ENCODE results near the gene ANGPTL4. TPM values are rescaled to one million over a fixed set of nuclear protein-coding genes. Genes with fewer than 3 reads are reported as not detected.
"Not testable (repeated sequence)": the region's sequence is repeated elsewhere in the genome, so short reads cannot be mapped to it uniquely, and the experiment has no call there.

The ANGPTL4 gene
- total and polyA plus RNA-seq, 4 experiments from 2014 or later = not detected

DNA sequence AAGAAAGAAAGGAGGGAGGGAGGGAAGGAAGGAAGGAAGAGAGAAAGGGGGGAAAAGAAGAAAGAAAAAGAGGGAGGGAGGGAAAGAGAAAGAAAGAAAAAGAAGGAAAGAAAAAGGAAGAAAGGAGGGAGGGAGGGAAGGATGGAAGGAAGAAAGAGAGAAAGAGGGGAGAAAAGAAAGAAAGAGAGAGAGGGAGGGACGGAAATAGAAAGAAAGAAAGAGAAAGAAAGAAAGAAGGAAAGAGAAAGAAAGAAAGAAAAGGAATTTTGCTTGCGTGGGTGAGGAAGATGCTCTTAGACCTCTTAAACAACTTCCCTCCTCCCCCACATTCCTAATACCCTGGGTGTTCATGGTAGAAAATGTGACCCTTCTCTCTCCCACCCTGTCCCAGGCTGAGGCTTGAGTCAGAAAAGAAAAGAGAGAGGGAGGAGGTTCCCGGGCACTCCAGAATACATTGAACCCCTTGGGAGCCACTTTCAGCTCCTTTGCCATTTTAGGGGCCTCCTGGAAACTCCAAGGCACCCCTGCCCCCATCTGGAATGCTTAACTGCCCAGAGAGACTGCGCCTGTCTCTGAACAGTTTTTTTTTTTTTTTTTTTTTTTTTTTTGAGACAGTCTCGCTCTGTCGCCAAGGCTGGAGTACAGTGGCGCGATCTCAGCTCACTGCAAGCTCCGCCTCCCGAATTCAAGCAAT lies 11.7 kb upstream of the ANGPTL4 start:
- Mint-ChIP-seq H3K36me3 (no peaks in the 10 kb centered on the region), H3K4me3 (no peak overlapping the region), H3K27me3 (peaks cover 11 to 12% of the 10 kb centered on the region in 2 donors), H3K9me3 (peaks cover 0 to 3% (median 0%) of the 10 kb centered on the region in 8 donors), H3K27ac (no peak overlapping the region), H3K4me1 (peaks cover 0 to 5% (median 2%) of the 10 kb centered on the region in 4 donors)
- Histone ChIP-seq H3K27me3 (ENCODE audit: insufficient read depth, low read length) (no peaks in the 10 kb centered on the region), H3K36me3 (ENCODE audit: insufficient read depth, low read length) (no peaks in the 10 kb centered on the region), H3K4me3 (ENCODE audit: low read length in 2 of 2) (no peak overlapping the region), H3K27ac (ENCODE audit: low read depth, low read length) (no peak overlapping the region), H3K4me1 (ENCODE audit: insufficient read depth, low read length) (no peaks in the 10 kb centered on the region), H3K9me3 (ENCODE audit: control insufficient read depth in 1 of 2, low read length in 2 of 2) (no peaks in the 10 kb centered on the region)
- ChIA-PET CTCF (ENCODE audit: partially characterized antibody) (interaction anchor here (0.8 to 5.1 kb wide), 15 partner anchors 10 to 290 kb away, joined by 3 to 76 read pairs (median 9); partner anchors contain the start of genes KANK3, MARCHF2 and MYO1F), POLR2A (ENCODE audit: partially characterized antibody) (interaction anchor here (0.6 to 2.2 kb wide), 2 partner anchors 9 to 119 kb away, joined by 3 to 10 read pairs; partner anchors contain the start of gene KANK3)
- no peak for DNase-seq
- intact Hi-C loops (cut with micrococcal nuclease) = loop anchor here (5.0 kb wide), 1 partner anchor 155 kb away; no protein-coding TSS in a partner anchor

DNA sequence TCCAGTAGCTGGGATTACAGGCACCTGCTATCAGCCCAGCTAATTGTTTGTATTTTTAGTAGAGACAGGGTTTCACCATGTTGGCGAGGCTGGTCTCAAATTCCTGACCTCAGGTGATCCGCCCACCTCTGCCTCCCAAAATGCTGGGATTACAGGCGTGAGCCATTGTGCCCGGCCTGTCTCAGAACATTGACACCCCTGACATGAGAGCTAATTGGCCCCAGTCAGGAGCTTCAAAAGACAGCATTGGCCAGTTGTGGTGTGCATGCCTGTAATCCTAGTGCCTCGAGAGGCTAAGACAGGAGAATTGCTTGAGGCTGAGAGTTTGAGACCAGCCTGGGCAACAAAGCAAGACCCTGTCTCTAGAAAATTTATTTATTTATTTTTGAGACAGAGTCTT lies 11.1 kb upstream of the ANGPTL4 start:
- H3K36me3 ChIP-seq (ENCODE audit: insufficient read depth, low read length); H3K4me3 ChIP-seq (ENCODE audit: low read length in 2 of 2); H3K4me1 ChIP-seq (ENCODE audit: insufficient read depth, low read length); H3K27ac Mint-ChIP-seq; H3K27me3 ChIP-seq (ENCODE audit: insufficient read depth, low read length); H3K9me3 Mint-ChIP-seq; H3K27ac ChIP-seq (ENCODE audit: low read depth, low read length); H3K4me3 Mint-ChIP-seq; H3K9me3 ChIP-seq (ENCODE audit: control insufficient read depth in 1 of 2, low read length in 2 of 2); DNase-seq; H3K4me1 Mint-ChIP-seq; H3K36me3 Mint-ChIP-seq: not testable (repeated sequence)
- H3K27me3 Mint-ChIP-seq = peaks cover 11 to 12% of the 10 kb centered on the region in 2 donors
- CTCF ChIA-PET (ENCODE audit: partially characterized antibody) = interaction anchor here (0.7 to 5.1 kb wide), 22 partner anchors 10 to 292 kb away, joined by 3 to 76 read pairs (median 8); partner anchors contain the start of genes KANK3, MARCHF2 and MYO1F
- intact Hi-C loops (cut with micrococcal nuclease) = loop anchor here (5.0 kb wide), 1 partner anchor 154 kb away; no protein-coding TSS in a partner anchor
- POLR2A ChIA-PET (ENCODE audit: partially characterized antibody) = interaction anchor here (0.6 to 2.2 kb wide), 3 partner anchors 10 to 118 kb away, joined by 3 to 10 read pairs (median 3); partner anchors contain the start of gene KANK3

DNA sequence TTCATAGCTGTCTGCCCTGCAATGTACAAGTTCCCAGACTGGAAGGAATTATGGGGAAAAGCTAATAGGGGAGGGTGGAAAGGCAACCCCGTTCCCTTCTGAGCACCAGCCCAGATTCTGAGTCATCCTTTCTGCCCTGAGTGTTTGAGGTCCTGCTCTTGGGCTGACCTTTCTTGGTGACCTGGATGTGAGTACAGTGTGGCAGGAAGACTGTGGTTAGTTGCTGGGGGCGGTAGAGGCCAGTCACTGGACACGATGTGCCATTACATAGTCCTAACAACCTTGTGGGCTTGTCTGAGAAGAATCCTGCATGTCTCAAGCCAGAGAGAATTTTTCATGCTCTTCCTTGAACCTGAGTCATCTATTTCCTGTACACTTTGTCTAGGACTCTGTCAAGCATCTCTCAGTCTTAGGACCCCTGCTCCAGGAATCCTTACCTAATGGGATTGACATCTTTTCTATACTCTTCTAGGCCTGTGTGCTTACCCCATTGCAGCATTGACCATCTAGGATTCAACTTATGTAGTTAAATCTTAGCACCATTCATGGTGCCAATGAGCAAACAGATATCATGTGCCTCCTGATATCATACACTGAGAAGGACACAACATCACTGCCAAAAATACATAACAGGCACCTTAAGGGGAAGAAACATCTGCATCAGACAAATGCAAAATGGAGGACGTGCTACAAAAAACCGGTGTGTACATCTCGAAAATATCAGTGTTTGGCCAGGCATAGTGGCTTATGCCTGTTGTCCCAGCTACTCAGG lies 8.1 kb upstream of the ANGPTL4 start:
- Histone ChIP-seq H3K27me3 (ENCODE audit: insufficient read depth, low read length) (no peaks in the 10 kb centered on the region), H3K4me1 (ENCODE audit: insufficient read depth, low read length) (no peaks in the 10 kb centered on the region), H3K27ac (ENCODE audit: low read depth, low read length) (no peak overlapping the region), H3K36me3 (ENCODE audit: insufficient read depth, low read length) (no peaks in the 10 kb centered on the region), H3K9me3 (ENCODE audit: control insufficient read depth in 1 of 2, low read length in 2 of 2) (no peaks in the 10 kb centered on the region), H3K4me3 (ENCODE audit: low read length in 2 of 2) (no peak overlapping the region)
- Mint-ChIP-seq H3K9me3 (peaks cover 0 to 3% (median 0%) of the 10 kb centered on the region in 8 donors), H3K27ac (no peak overlapping the region), H3K4me3 (peak overlapping the region in 1 of 8 donors; percentile 1), H3K27me3 (peaks cover 6 to 11% of the 10 kb centered on the region in 2 donors), H3K36me3 (no peaks in the 10 kb centered on the region), H3K4me1 (peaks cover 0 to 5% (median 2%) of the 10 kb centered on the region in 4 donors)
- ChIA-PET CTCF (ENCODE audit: partially characterized antibody) (interaction anchor here (0.8 to 5.1 kb wide), 10 partner anchors 10 to 286 kb away, joined by 3 to 76 read pairs (median 15); partner anchors contain the start of genes KANK3 and MYO1F), POLR2A (ENCODE audit: partially characterized antibody) (no interaction called here)
- DNase-seq = no peak
- intact Hi-C loops (cut with micrococcal nuclease) = loop anchor here (2.0 kb wide), 1 partner anchor 225 kb away; no protein-coding TSS in a partner anchor

DNA sequence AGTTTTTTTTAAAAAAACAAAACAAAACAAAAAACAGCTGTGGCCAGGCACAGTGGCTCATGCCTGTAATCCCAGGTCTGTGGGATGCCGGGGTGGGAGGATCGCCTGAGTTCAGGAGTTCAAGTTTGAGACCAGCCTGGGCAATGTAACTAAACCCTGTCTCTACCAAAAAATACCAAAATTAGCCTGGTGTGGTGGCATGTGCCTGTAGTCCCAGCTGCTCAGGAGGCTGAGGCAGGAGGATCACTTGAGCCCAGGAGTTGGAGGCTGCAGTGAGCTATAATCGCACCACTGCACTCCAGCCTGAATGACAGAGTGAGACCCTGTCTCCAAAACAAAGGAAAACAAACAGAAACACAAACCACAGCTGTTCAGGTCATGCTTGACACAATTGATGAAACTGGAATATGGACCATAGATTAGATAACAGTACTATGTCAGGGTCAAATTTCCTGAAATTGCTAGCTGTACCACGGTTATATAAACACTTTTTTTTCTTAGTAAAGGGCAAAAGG lies 6.9 kb upstream of the ANGPTL4 start:
- H3K27ac ChIP-seq (ENCODE audit: low read depth, low read length) = no peak overlapping the region
- no peak overlapping the region for H3K4me3 ChIP-seq (ENCODE audit: low read length in 2 of 2)
- POLR2A ChIA-PET (ENCODE audit: partially characterized antibody) = no interaction called here
- intact Hi-C loops (cut with micrococcal nuclease) = no loop called here
- peaks cover 0 to 3% (median 0%) of the 10 kb centered on the region in 8 donors for H3K9me3 Mint-ChIP-seq
- H3K36me3 ChIP-seq (ENCODE audit: insufficient read depth, low read length) = no peaks in the 10 kb centered on the region
- CTCF ChIA-PET (ENCODE audit: partially characterized antibody) = no interaction called here
- H3K4me1 ChIP-seq (ENCODE audit: insufficient read depth, low read length) = no peaks in the 10 kb centered on the region
- peaks cover 2 to 6% (median 3%) of the 10 kb centered on the region in 4 donors for H3K4me1 Mint-ChIP-seq
- H3K9me3 ChIP-seq (ENCODE audit: control insufficient read depth in 1 of 2, low read length in 2 of 2) = no peaks in the 10 kb centered on the region
- no peak for DNase-seq
- H3K27me3 Mint-ChIP-seq = peaks cover 5 to 10% of the 10 kb centered on the region in 2 donors
- no peaks in the 10 kb centered on the region for H3K27me3 ChIP-seq (ENCODE audit: insufficient read depth, low read length)
- H3K27ac Mint-ChIP-seq = no peak overlapping the region
- H3K36me3 Mint-ChIP-seq = no peaks in the 10 kb centered on the region
- H3K4me3 Mint-ChIP-seq = no peak overlapping the region

DNA sequence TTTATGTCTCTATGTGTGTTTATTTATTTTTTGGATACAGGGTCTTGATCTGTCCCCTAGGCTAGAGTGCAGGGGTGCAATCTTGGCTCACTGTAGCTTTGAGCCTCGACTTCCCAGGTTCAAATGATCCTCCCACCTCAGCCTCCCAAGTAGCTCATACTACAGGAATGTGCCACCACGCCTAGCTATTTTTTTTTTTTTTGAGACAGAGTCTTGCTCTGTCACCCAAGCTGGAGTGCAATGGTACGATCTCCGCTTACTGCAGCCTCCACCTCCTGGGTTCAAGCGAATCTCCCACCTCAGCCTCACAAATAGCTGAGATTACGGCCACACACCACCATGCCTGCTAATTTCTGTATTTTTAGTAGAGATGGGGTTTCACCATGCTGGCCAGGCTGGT lies 5.0 kb upstream of the ANGPTL4 start:
- Histone ChIP-seq H3K27ac (ENCODE audit: low read depth, low read length) (no peak overlapping the region), H3K4me1 (ENCODE audit: insufficient read depth, low read length) (peaks cover 11% of the 10 kb centered on the region), H3K27me3 (ENCODE audit: insufficient read depth, low read length) (no peaks in the 10 kb centered on the region), H3K9me3 (ENCODE audit: control insufficient read depth in 1 of 2, low read length in 2 of 2) (no peaks in the 10 kb centered on the region), H3K4me3 (ENCODE audit: low read length in 2 of 2) (no peak overlapping the region), H3K36me3 (ENCODE audit: insufficient read depth, low read length) (no peaks in the 10 kb centered on the region)
- ChIA-PET POLR2A (ENCODE audit: partially characterized antibody) (no interaction called here), CTCF (ENCODE audit: partially characterized antibody) (interaction anchor here (2.5 kb wide), 1 partner anchor 221 kb away, joined by 6 read pairs; no protein-coding TSS in a partner anchor)
- no peaks in the 10 kb centered on the region for H3K36me3 Mint-ChIP-seq
- intact Hi-C loops (cut with micrococcal nuclease) = no loop called here
- no peak overlapping the region for H3K4me3 Mint-ChIP-seq
- H3K27me3 Mint-ChIP-seq = peaks cover 6 to 17% of the 10 kb centered on the region in 2 donors
- peaks cover 3 to 19% (median 7%) of the 10 kb centered on the region in 4 donors for H3K4me1 Mint-ChIP-seq
- H3K27ac Mint-ChIP-seq = no peak overlapping the region
- no peak for DNase-seq
- peaks cover 0 to 3% (median 0%) of the 10 kb centered on the region in 8 donors for H3K9me3 Mint-ChIP-seq

DNA sequence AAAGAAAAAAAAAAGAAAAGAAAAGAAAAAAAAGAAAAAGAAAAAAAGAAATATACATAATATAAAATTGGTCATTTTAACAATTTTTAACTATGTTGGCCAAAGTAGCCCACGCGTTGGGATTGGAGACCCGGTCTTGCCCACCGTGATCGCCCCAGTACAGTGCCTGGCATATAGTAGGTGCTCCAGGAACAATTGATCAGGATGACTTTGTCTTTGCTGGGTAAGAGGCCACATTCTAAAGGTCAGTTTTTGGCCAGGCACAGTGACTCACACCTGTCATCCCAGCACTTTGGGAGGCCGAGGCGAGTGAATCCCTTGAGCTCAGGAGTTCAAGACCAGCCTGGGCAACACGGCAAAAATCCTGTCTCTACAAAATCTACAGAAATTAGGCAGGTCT lies 3.8 kb upstream of the ANGPTL4 start:
- Mint-ChIP-seq H3K9me3 (peaks cover 0 to 3% (median 0%) of the 10 kb centered on the region in 8 donors), H3K36me3 (no peaks in the 10 kb centered on the region), H3K4me1 (peaks cover 3 to 22% (median 9%) of the 10 kb centered on the region in 4 donors), H3K4me3 (no peak overlapping the region), H3K27me3 (peaks cover 9 to 20% of the 10 kb centered on the region in 2 donors), H3K27ac (no peak overlapping the region)
- H3K9me3 ChIP-seq (ENCODE audit: control insufficient read depth in 1 of 2, low read length in 2 of 2) = no peaks in the 10 kb centered on the region
- H3K4me1 ChIP-seq (ENCODE audit: insufficient read depth, low read length) = peaks cover 17% of the 10 kb centered on the region
- ChIA-PET POLR2A (ENCODE audit: partially characterized antibody) (no interaction called here), CTCF (ENCODE audit: partially characterized antibody) (interaction anchor here (0.5 to 2.5 kb wide), 3 partner anchors 18 to 219 kb away, joined by 3 to 6 read pairs (median 3); no protein-coding TSS in a partner anchor)
- no peaks in the 10 kb centered on the region for H3K36me3 ChIP-seq (ENCODE audit: insufficient read depth, low read length)
- DNase-seq = no peak
- no peak overlapping the region for H3K27ac ChIP-seq (ENCODE audit: low read depth, low read length)
- intact Hi-C loops (cut with micrococcal nuclease) = no loop called here
- no peaks in the 10 kb centered on the region for H3K27me3 ChIP-seq (ENCODE audit: insufficient read depth, low read length)
- H3K4me3 ChIP-seq (ENCODE audit: low read length in 2 of 2) = no peak overlapping the region
